PC-9 (cell line): ENCODE data around the gene YAF2. TPM values are rescaled to one million over a fixed set of nuclear protein-coding genes. Genes with fewer than 3 reads are reported as not detected.
"Not testable (repeated sequence)": the region's sequence is repeated elsewhere in the genome, so short reads cannot be mapped to it uniquely, and the experiment has no call there.

ENCODE experiments used
- BruUV-seq: library from RNA; stranded (reverse); fragments of 400-500 nt; replicated peaks from 2 replicates; lab custom pipeline; 2021; lab: Mats Ljungman, UMichigan
- CTCF ChIA-PET: fragments of 300-600 bp; sonication (Branson Sonifier 250); formaldehyde crosslinking; loops from one replicate; lab custom pipeline; 2022; ENCODE audit warnings: antibody characterized with exemption; lab: Charles Lee
- POLR2A ChIA-PET: fragments of 300-600 bp; sonication (Branson Sonifier 250); formaldehyde crosslinking; loops from one replicate; lab custom pipeline; 2022; ENCODE audit warnings: antibody characterized with exemption; ENCODE audit not compliant: unreplicated experiment; lab: Charles Lee
- DNase-seq, 2 experiments: peaks; one replicate each; pipeline versions ENCODE4 v3.0.0 to v3.0.0-alpha.2; 2015 to 2022; ENCODE audit warnings: mixed read lengths in 1 of 2
- H2AFZ ChIP-seq: fragments of 200-600 bp; sonication (generic); 2 replicates; pipeline ENCODE4 v1.8.1; 2017; ENCODE audit warnings: antibody characterized with exemption
- H3F3A ChIP-seq: fragments of 200-600 bp; sonication (generic); 2 replicates; pipeline ENCODE4 v1.8.1; 2017; ENCODE audit warnings: antibody characterized with exemption, mild to moderate bottlenecking, low read depth; ENCODE audit not compliant: insufficient read depth
- H3K27ac ChIP-seq: fragments of 200-600 bp; sonication (generic); 2 replicates; pipeline ENCODE4 v1.6.1; 2016; ENCODE audit warnings: mixed run types
- H3K27me3 ChIP-seq: fragments of 200-600 bp; sonication (generic); 2 replicates; pipeline ENCODE4 v1.6.1; 2016; ENCODE audit warnings: low read depth, mixed run types; ENCODE audit not compliant: insufficient read depth
- H3K36me3 ChIP-seq: fragments of 200-600 bp; sonication (generic); 2 replicates; pipeline ENCODE4 v1.6.1; 2016; ENCODE audit warnings: low read depth, mixed run types
- H3K4me1 ChIP-seq: fragments of 200-600 bp; sonication (generic); replicated peaks from 2 replicates; pipeline ENCODE4 v1.6.1; 2016; ENCODE audit warnings: mixed run types; ENCODE audit not compliant: insufficient read depth
- H3K4me2 ChIP-seq: fragments of 200-600 bp; sonication (generic); 2 replicates; pipeline ENCODE4 v1.6.1; 2017; ENCODE audit warnings: mixed run types
- H3K4me3 ChIP-seq: fragments of 200-600 bp; sonication (generic); 2 replicates; pipeline ENCODE4 v1.6.1; 2016; ENCODE audit warnings: mixed run types
- H3K79me2 ChIP-seq: fragments of 200-600 bp; sonication (generic); 2 replicates; pipeline ENCODE4 v1.6.1; 2017; ENCODE audit warnings: low read depth, mixed run types
- H3K9me2 ChIP-seq: fragments of 200-600 bp; sonication (generic); 2 replicates; pipeline ENCODE4 v1.8.1; 2017; ENCODE audit warnings: mild to moderate bottlenecking; ENCODE audit not compliant: insufficient read depth
- H3K9me3 ChIP-seq: fragments of 200-600 bp; sonication (generic); 2 replicates; pipeline ENCODE4 v1.8.1; 2016; ENCODE audit warnings: low read depth; ENCODE audit not compliant: insufficient read depth
- H4K20me1 ChIP-seq: fragments of 200-600 bp; sonication (generic); 2 replicates; pipeline ENCODE4 v1.8.1; 2017; ENCODE audit not compliant: insufficient read depth
- CTCF ChIP-seq: fragments of 200-600 bp; sonication (generic); conservative IDR thresholded peaks from 2 replicates; pipeline ENCODE4 v1.6.1; 2017; ENCODE audit warnings: mixed run types, antibody characterized with exemption, mild to moderate bottlenecking, moderate library complexity
- EZH2 ChIP-seq: fragments of 200-600 bp; sonication (generic); IDR thresholded peaks from 2 replicates; pipeline ENCODE4 v1.8.0; 2017; ENCODE audit warnings: antibody characterized with exemption, low read depth
- intact Hi-C: fragments of 100-400 bp; cut with micrococcal nuclease; formaldehyde crosslinking; loops from one replicate; pipeline ENCODE4 v1.10.0; 2022; ENCODE audit not compliant: unreplicated experiment
- total RNA-seq: library from RNA; stranded (reverse); gene quantifications from 2 replicates; pipeline ENCODE4 v1.2.3, GENCODE V29; 2021

YAF2 gene
- total RNA-seq, 1 experiment from 2014 or later: 11.6 TPM

GRCh38 chr12:42192686-42193085 is 45.4 kb downstream of the YAF2 start:
- Histone ChIP-seq H3F3A (peaks cover 5% of the 10 kb centered on the region; the same call in 1 of the 2 replicates), H4K20me1 (0 out of 2 replicates have a peak, but pooled peaks cover 5% of the 10 kb centered on the region), H3K79me2 (no peaks in the 10 kb centered on the region; the same call in 1 of the 2 replicates), H3K36me3 (no peaks in the 10 kb centered on the region), H3K9me3 (no peaks in the 10 kb centered on the region), H3K9me2 (no peaks in the 10 kb centered on the region), H3K27me3 (no peaks in the 10 kb centered on the region), H3K4me2 (no peak overlapping the region), H3K4me3 (no peak overlapping the region), H3K27ac (no peak overlapping the region), H3K4me1 (no peaks in the 10 kb centered on the region), H2AFZ (no peak overlapping the region)
- no peak for DNase-seq
- CTCF ChIA-PET: no interaction called here
- no peak for TF ChIP-seq EZH2
- no peak for TF ChIP-seq CTCF
- no TSS peak for BruUV-seq
- intact Hi-C loops: no loop called here
- POLR2A ChIA-PET: no interaction called here

GRCh38 chr12:42192258-42192657 is 45.8 kb downstream of the YAF2 start:
- H3K4me3 ChIP-seq: no peak overlapping the region
- H3K27ac ChIP-seq: no peak overlapping the region
- ChIA-PET POLR2A (no interaction called here), CTCF (no interaction called here)
- no peaks in the 10 kb centered on the region for H3K36me3 ChIP-seq
- no peaks in the 10 kb centered on the region for H3K4me1 ChIP-seq
- H3K79me2 ChIP-seq: no peaks in the 10 kb centered on the region; the same call in 1 of the 2 replicates
- DNase-seq: no peak
- no TSS peak for BruUV-seq
- no peak overlapping the region for H3K4me2 ChIP-seq
- no peaks in the 10 kb centered on the region for H3K9me3 ChIP-seq
- intact Hi-C loops: no loop called here
- H2AFZ ChIP-seq: no peak overlapping the region
- H4K20me1 ChIP-seq: 0 out of 2 replicates have a peak, but pooled peaks cover 5% of the 10 kb centered on the region
- H3F3A ChIP-seq: peaks cover 5% of the 10 kb centered on the region; the same call in 1 of the 2 replicates
- no peaks in the 10 kb centered on the region for H3K9me2 ChIP-seq
- TF ChIP-seq EZH2 (no peak), CTCF (no peak)
- H3K27me3 ChIP-seq: no peaks in the 10 kb centered on the region

- Histone ChIP-seq H3K27me3 (no peaks in the 10 kb centered on the region), H3K4me3 (no peak overlapping the region), H2AFZ (no peak overlapping the region), H3K9me2 (no peaks in the 10 kb centered on the region), H3K4me1 (no peaks in the 10 kb centered on the region), H3K79me2 (no peaks in the 10 kb centered on the region; the same call in 1 of the 2 replicates), H3K4me2 (no peak overlapping the region), H3K9me3 (no peaks in the 10 kb centered on the region), H3K36me3 (no peaks in the 10 kb centered on the region), H4K20me1 (0 out of 2 replicates have a peak, but pooled peaks cover 5% of the 10 kb centered on the region), H3F3A (0 out of 2 replicates have a peak, but pooled peaks cover 5% of the 10 kb centered on the region), H3K27ac (no peak overlapping the region)
- CTCF ChIA-PET: interaction anchor here (0.5 kb wide), 1 partner anchor 1687 kb away, joined by 3 read pairs; no protein-coding TSS in a partner anchor
- POLR2A ChIA-PET: interaction anchor here (0.6 kb wide), 1 partner anchor 66 kb away, joined by 3 read pairs; no protein-coding TSS in a partner anchor
- intact Hi-C loops: no loop called here
- BruUV-seq: no TSS peak
- DNase-seq: no peak
- TF ChIP-seq CTCF (no peak), EZH2 (no peak)
These were observed 47.7 kb downstream of the YAF2 start for GRCh38 chr12:42190376-42190775.

- H3K9me2 ChIP-seq, H3K79me2 ChIP-seq, DNase-seq, H3F3A ChIP-seq, BruUV-seq, H3K27ac ChIP-seq, H4K20me1 ChIP-seq, H3K4me2 ChIP-seq, POLR2A ChIA-PET, H2AFZ ChIP-seq, H3K4me1 ChIP-seq, H3K4me3 ChIP-seq, H3K27me3 ChIP-seq, H3K36me3 ChIP-seq, H3K9me3 ChIP-seq: not testable (repeated sequence)
- CTCF ChIA-PET: interaction anchor here (0.6 kb wide), 1 partner anchor 43 kb away, joined by 11 read pairs; no protein-coding TSS in a partner anchor
- intact Hi-C loops: loop anchor here (10.0 kb wide), 1 partner anchor 63 kb away; no protein-coding TSS in a partner anchor
These were observed 49.8 kb downstream of the YAF2 start for GRCh38 chr12:42188275-42188674.
